GM21529 (cell line): ENCODE data around the gene TMEM212.

ENCODE experiments used
- ATAC-seq: cut with Tn5 transposase; IDR thresholded peaks from one replicate; pipeline ENCODE4 v1.9.1; 2021; ENCODE audit not compliant: unreplicated experiment

The TMEM212 gene

GRCh38 chr3:171842864-171843518 lies at the start of gene TMEM212:
TSS of gene TMEM212 (plus strand) at chr3:171843349. CDS start at chr3:171843384, 35 bp downstream.
- ATAC-seq, result no peak

- no peak for ATAC-seq
Observed at GRCh38 chr3:171796625-171797264, 46.4 kb upstream of the TMEM212 start.

GRCh38 chr3:171797265-171797679 lies 45.9 kb upstream of the TMEM212 start:
- ATAC-seq, result peak; percentile 74

GRCh38 chr3:171797873-171798272 lies 45.3 kb upstream of the TMEM212 start:
- ATAC-seq, result no peak

- no peak for ATAC-seq
Observed at GRCh38 chr3:171799501-171799900, 43.6 kb upstream of the TMEM212 start.

- ATAC-seq, result no peak
Observed at GRCh38 chr3:171801738-171802589, 41.2 kb upstream of the TMEM212 start.

GRCh38 chr3:171802590-171802956 lies 40.6 kb upstream of the TMEM212 start:
- peak; percentile 46 for ATAC-seq

- ATAC-seq, result no peak
Observed at GRCh38 chr3:171803044-171803443, 40.1 kb upstream of the TMEM212 start.

- no peak for ATAC-seq
Observed at GRCh38 chr3:171804618-171805389, 38.3 kb upstream of the TMEM212 start.

- ATAC-seq, result no peak
Observed at GRCh38 chr3:171805687-171806086, 37.5 kb upstream of the TMEM212 start.

- ATAC-seq, result no peak
Observed at GRCh38 chr3:171806200-171807128, 36.7 kb upstream of the TMEM212 start.

- ATAC-seq, result no peak
Observed at GRCh38 chr3:171807129-171807675, 35.9 kb upstream of the TMEM212 start.

GRCh38 chr3:171807806-171808205 lies 35.3 kb upstream of the TMEM212 start:
- ATAC-seq, result no peak

GRCh38 chr3:171809611-171809860 lies 33.6 kb upstream of the TMEM212 start:
- ATAC-seq, result peak; percentile 41

- peak; percentile 53 for ATAC-seq
Observed at GRCh38 chr3:171809861-171810628, 33.1 kb upstream of the TMEM212 start, which contains the start of gene PLD1. TSS of gene PLD1 (minus strand) at chr3:171810483. CDS start at chr3:171738051, 72,432 bp downstream.

GRCh38 chr3:171810629-171811294 lies 32.4 kb upstream of the TMEM212 start:
- ATAC-seq, result no peak

GRCh38 chr3:171811295-171811912 lies 31.7 kb upstream of the TMEM212 start:
- ATAC-seq, result no peak

GRCh38 chr3:171811913-171812335 lies 31.2 kb upstream of the TMEM212 start:
- ATAC-seq, result no peak
